AG09319 (cell line): ENCODE results near the gene GPX1.
"Not testable (repeated sequence)": the region's sequence is repeated elsewhere in the genome, so short reads cannot be mapped to it uniquely, and the experiment has no call there.

Experiments
- DNase-seq: peaks from one replicate; pipeline ENCODE4 v3.0.0-alpha.2; 2010; ENCODE audit warnings: low read depth; ENCODE audit errors: extremely low read depth
- CTCF ChIP-seq: IDR thresholded peaks from 2 replicates; pipeline ENCODE4 v1.5.1; 2011; ENCODE audit warnings: low read depth, mild to moderate bottlenecking, inconsistent platforms, low read length, moderate library complexity

The GPX1 gene

DNA sequence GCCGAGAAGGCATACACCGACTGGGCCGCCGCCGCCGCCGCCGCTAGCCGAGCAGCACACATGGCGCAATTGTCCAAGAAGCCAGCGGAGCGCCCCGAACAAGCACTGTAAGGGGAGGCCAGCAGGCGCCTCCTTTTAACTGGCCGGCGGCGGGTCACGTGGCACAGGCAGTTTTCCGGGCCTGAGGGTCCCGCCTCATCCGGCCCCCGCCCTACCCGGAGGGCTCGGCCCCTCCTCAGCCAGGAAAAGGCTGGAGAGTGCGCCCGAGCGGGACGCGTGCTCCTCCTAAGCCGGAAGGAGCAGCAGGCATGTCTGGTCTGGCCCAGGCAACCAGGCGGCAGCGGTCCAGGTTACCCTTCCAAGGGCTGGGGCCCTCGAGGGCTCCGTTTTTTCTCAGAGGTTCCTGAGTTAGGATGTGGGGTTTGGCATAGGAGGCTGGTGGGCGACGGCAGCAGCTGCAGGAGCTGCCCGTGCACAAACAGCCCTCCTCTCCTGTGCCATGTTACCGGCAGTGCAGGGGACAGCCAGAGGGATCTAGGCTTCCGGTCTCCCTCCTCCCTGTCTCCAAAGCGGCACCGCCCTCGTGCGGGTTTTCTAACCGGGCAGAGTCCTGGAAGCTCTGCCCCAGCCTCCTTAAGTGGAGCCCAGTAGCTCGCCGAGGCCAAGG is at the start of gene GPX1:
Gene GPX1, minus strand, starts transcription at position 137 of the 667 bp plus-strand sequence. Its CDS starts 75 bp downstream, at position 62.
- TF ChIP-seq CTCF: no peak
- DNase-seq: peak; percentile 94

- TF ChIP-seq CTCF: no peak
- no peak for DNase-seq
Measured at GRCh38 chr3:49406571-49407565, 48.7 kb upstream of the GPX1 start.

GRCh38 chr3:49405570-49405969 is 47.4 kb upstream of the GPX1 start:
- DNase-seq: not testable (repeated sequence)

DNA sequence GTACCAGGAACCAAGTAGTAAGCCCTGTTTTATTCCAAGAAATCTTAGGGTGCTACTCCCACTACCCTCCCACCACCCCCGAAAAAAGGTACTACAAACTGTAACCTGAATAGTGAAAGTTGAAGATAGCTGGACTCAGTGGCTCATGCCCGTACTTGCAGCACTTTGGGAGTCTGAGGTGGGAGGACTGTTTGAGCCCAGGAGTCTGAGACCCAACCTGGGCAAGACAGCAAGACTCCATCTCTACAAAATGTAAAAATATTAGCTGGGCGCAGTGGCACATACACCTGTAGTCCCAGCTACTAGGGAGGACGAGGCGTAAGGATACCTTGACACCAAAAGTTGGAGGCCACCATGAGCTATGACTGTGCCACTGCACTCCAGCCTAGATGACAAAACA is 45.7 kb upstream of the GPX1 start:
- no peak for DNase-seq
- no peak for TF ChIP-seq CTCF

DNA sequence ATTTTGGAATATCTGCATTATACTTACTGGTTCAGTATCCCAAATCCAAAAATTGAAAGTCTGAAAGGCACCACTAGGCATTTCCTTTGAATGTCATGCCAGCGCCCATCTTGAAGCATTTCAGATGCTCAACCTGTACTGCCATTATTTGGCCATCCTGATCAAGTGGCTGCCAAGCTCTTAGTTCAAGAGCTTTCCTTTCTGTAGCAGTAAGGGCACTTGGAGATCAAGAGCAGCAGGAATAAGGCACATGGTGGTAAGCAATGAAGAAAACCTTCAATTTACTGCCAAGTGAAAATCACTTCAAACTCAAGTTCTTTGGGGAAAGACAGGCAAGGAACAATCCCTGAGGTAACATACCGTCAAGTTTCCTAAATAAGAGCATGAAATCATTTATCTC is 43.6 kb upstream of the GPX1 start:
- TF ChIP-seq CTCF: no peak
- no peak for DNase-seq

DNA sequence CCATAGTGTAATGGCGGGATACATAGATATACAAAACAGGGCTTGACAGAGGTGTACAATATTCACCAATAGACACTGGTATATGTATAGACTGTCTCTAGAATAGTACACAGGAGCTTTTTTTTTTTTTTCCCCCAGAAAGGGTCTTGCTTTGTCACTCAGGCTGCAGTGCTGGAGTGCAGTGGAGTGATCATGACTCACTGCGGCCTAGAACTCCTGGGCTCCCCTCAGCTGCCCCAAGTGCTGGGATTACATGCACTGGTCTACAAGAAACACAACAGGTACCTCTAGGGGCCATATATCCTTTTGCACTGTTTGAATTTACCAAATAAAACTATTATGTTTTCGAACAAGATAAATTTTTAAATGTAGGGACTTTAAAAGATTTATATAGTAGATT is 41.3 kb upstream of the GPX1 start:
- TF ChIP-seq CTCF: no peak
- DNase-seq: no peak

DNA sequence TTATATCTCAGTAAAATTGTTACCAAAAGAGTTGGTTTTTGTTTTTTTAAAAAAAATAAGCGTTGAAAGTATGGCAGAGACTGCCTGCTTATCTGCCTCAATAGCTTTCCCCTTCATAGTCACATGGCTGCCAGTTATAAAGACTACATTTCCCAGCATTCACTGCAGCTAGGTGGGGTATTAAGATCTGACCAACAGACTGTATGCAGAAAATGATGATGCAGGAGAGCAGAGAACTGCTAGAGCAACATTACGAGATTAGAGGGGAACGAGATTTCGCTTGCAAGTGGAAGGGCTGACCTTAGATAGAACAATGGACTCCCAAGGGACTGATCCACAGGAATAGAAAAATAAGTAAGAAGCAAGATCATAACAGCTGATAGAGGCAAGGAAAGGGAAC is 39.3 kb upstream of the GPX1 start:
- DNase-seq: no peak
- no peak for TF ChIP-seq CTCF

- not testable (repeated sequence) for DNase-seq
Measured at GRCh38 chr3:49391310-49391709, 33.2 kb upstream of the GPX1 start.
